ENCODE results near the gene MMP23B.

GRCh38 chr1:1609822-1610485, 22.0 kb upstream of the MMP23B start:
- no peak for TF ChIP-seq EZH2 (IDR thresholded peaks at IDR 0.05; ENCODE audit: borderline replicate concordance)
- no peak for TF ChIP-seq EZH2phosphoT487 (IDR thresholded peaks at IDR 0.05; ENCODE audit: low read depth, severe bottlenecking, unreplicated experiment)
- TF ChIP-seq CTCF (IDR thresholded peaks at IDR 0.05; ENCODE audit: poor library complexity) = no peak
